GM19324 (cell line): ENCODE measurements around the gene PDLIM3.
A peak's percentile ranks its signal among the peaks of the same experiment; 100 is the strongest.

Experiments
- ATAC-seq: cut with Tn5 transposase; IDR thresholded peaks from one replicate; pipeline ENCODE4 v1.9.1; 2021; ENCODE audit warnings: mild to moderate bottlenecking, moderate library complexity; ENCODE audit not compliant: unreplicated experiment, low FRiP score

The PDLIM3 gene

GRCh38 chr4:185473247-185473646 is 62.1 kb downstream of the PDLIM3 start:
- ATAC-seq, result no peak

GRCh38 chr4:185472103-185472542 is 63.2 kb downstream of the PDLIM3 start:
- no peak for ATAC-seq

DNA sequence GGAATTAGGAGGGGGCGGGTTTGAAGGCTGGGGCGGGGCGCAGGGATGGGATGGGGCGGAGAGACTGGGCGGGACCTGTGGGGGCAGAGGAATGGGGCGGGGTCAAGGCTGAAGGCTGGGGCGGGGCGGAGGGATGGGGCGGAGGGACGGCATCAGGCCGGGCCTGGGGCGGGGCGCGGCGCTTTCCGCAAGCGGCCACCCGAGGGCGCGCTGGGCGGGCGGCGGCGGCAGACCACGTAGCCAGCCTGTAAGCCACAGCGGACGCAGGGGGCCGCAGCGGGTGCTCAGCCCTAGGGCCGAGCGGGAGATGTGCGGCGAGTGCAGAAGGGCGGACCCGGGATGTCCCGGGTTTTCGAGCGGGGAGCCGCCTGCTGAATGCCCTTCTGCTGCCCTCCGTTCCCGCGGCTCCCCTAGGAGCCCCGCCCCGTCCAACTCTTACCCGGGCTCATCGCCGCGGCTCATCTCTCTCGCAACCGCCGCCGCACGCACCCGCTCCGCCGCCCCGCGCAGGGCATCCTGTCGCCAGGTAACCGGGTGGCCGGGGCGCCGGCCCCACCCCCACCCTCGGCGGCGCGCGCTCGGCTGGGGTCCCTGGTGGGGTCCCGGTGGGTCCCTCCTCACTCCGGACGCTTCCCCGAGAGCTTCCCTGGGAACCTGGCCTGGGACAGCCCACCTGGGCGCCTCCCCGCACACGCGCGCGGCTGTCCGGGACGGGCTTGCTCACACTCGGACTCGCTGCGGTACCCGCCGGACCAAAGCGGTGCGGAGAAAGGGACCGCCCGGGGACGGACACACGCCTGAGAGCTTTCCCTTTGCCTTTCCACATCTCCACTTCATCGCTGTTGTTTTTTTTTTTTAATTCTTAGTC is 63.8 kb downstream of the PDLIM3 start, which contains the start of gene CCDC110:
Gene CCDC110, minus strand, starts transcription at position 499 of the 868 bp plus-strand sequence. Its CDS starts 50 bp downstream, at position 449.
- peak; percentile 92 for ATAC-seq

- peak; percentile 2 for ATAC-seq
Observed at GRCh38 chr4:185470501-185471195, 64.7 kb downstream of the PDLIM3 start.

- no peak for ATAC-seq
Observed at GRCh38 chr4:185469580-185470154, 65.6 kb downstream of the PDLIM3 start.

GRCh38 chr4:185468999-185469398 is 66.3 kb downstream of the PDLIM3 start:
- ATAC-seq, result no peak

- no peak for ATAC-seq
Observed at GRCh38 chr4:185467991-185468390, 67.3 kb downstream of the PDLIM3 start.

DNA sequence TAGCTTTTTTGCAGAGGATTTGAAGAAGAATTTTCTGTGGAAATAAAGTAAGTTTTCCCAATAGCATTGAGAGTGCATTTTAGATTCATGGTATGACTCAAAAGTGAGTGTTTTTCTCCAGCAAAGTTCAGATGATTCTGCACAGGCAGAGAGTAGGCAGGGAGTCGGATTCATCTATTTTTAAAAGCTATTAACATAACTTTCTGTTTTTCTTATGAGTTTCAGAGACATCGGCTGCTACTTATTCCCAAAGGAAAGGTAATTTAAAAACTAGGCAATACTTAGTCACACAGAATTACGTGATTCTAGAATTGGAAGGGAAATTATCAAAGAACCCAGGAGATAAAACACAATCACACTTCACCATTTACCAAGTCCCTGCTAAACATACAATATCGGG is 68.2 kb downstream of the PDLIM3 start:
- no peak for ATAC-seq

GRCh38 chr4:185465707-185466106 is 69.6 kb downstream of the PDLIM3 start:
- no peak for ATAC-seq

DNA sequence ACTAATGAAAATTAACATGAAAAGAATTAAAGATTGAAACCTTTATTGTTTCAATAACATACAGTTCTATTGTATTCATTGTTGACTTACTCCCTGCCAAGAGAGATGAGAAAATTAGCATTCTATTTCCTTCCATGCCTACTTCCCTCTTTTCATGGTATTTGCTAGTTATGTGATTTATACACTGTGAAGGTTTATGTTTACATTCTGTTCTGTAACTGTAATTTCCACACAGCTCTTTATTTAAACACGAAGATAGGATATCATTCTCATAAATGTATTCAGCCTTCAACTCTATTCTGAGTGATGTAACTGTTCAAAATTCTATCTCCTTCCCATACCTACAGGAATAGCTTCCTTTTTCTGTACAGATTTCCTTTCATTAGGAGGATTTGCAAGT is 70.4 kb downstream of the PDLIM3 start:
- ATAC-seq, result no peak

DNA sequence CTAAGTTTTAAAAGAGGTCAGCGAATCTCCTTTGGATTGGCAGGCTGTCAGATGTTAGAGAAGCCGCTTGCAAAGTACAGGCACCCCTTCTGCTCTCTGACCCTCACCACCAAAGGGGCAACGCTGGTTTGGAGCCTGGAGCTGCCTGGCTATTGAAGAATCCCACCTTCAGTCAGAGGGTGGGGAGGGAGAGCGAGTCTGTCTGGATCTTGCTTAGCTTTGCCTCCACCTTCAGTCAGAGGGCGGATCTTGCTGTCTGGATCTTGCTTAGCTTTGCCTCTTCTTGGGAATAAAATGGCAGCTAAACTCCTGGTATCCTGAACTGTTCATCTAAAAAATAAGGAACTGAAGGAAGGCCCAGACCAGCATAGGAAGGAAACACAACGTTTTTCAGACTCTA is 71.1 kb downstream of the PDLIM3 start:
- ATAC-seq, result no peak

DNA sequence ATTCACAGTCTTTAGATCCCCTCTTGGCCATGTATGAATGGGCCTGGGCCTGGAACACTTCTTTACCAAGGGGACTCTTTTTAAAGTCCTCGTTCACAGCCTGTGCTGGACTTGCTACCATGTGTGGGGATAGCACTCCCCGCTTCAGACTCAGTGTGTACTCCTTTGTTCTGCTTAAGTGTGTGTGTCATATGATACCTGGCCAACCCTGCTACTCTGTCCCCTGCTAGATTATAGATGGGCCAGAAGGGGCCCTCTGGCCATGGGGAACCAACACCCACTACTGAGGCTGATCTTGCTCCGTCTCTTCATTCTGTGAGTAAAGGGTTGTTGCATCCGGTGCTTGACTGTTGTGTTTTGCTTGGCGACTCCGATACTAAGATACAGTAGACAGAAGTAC is 71.8 kb downstream of the PDLIM3 start:
- ATAC-seq, result no peak

- ATAC-seq, result no peak
Observed at GRCh38 chr4:185461565-185461964, 73.7 kb downstream of the PDLIM3 start.

DNA sequence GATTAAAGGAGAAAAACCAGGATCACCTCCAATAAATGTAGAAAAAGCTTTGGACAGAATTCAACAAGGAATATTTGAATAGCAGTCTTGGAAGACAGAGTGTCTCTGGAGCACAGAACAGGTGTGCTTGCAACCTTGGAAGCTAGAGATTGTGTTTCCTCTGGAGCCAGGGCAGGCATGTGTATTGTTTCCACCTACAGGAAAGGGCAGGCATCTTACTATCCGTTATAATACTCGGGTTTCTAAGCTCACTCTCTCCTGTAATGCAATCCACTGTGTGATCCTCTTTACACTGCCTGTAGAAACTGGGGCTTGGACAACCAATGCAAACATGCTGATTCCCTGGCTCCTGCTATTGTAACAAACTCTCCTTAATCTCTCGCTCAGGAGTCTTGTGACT is 78.2 kb downstream of the PDLIM3 start:
- no peak for ATAC-seq

DNA sequence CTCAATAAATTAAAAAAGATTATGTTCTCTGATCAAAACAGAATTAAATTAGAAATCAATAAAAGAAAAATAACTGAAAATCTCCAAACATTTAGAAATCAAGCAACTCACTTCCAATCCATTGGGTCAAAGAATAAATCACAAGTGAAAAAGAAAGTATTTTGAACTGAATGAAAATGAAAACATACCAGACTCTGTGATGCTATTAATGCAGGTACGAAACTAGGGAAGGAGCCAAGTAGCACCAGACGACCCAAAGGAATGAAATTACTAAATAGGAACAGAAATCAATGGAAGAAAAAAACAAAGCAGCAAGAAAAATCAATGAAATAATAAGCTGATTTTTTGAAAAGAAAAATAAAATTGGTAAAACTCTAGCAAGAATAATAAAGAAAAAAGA is 79.2 kb downstream of the PDLIM3 start:
- ATAC-seq, result no peak
